IPS-20b (cell line): Measurements from ENCODE around the gene AGAP1.

Source experiments
- H3K27ac ChIP-seq: one replicate; pipeline ENCODE4 v1.5.1; 2013; ENCODE audit warnings: low read length
- H3K27me3 ChIP-seq: 2 replicates; pipeline ENCODE4 v1.6.1; 2013; ENCODE audit warnings: mild to moderate bottlenecking, low read length, inconsistent platforms; ENCODE audit not compliant: insufficient read depth
- H3K36me3 ChIP-seq: 2 replicates; pipeline ENCODE4 v1.6.1; 2013; ENCODE audit warnings: low read depth, mild to moderate bottlenecking, inconsistent platforms, low read length, moderate library complexity; ENCODE audit not compliant: insufficient read depth
- H3K4me1 ChIP-seq: 2 replicates; pipeline ENCODE4 v1.6.1; 2013; ENCODE audit warnings: mild to moderate bottlenecking, control low read depth, inconsistent platforms, low read length, moderate library complexity; ENCODE audit not compliant: insufficient read depth
- H3K4me3 ChIP-seq: 2 replicates; pipeline ENCODE4 v1.5.1; 2013; ENCODE audit warnings: mild to moderate bottlenecking, low read length, inconsistent platforms
- H3K9ac ChIP-seq: 2 replicates; pipeline ENCODE4 v1.6.1; 2013; ENCODE audit warnings: low read depth, mild to moderate bottlenecking, inconsistent platforms, low read length, moderate library complexity
- H3K9me3 ChIP-seq: 2 replicates; pipeline ENCODE4 v1.6.1; 2013; ENCODE audit warnings: mild to moderate bottlenecking, low read depth, low read length, inconsistent platforms; ENCODE audit not compliant: insufficient read depth

AGAP1 gene

DNA sequence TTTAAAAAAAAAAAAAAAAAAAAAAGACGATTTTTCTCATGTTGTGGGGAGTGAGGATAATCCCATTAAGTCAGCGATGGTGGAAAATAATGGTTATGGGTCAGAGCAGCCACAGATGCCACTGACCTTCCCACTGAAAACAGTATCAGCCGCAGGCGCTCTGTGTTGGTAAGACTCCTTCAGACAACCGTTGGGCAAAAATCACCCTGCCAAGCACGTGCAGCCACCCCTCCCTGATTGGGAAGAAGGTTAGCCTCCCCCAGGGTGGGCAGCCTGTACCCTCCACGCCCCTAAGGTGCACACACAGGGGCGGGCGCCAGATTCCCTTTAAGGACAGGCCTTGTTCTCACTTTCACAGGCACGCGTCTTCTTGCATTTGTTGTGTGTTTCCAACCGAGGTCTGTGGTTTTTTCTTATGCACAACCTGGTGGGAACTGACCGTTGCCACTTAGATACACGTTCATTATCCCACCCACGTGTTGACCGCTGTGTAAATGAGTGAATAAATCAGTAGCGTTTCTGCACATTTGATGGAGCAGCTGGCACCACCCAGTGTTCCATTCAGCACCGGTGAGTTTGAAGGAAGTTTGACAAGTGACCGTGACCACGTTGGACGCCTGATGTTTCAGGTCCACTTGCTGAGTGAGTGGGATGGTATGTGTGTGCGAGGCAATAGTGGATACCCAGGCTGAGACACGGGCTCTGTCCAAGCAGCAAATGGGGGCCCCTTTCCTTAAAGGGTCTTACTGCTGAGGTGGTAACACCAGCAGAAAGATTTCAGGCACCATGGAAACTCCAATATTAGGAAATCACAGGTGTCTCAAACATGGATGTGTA, 476.6 kb downstream of the AGAP1 start:
- H3K4me3 ChIP-seq = no peak overlapping the region
- no peak overlapping the region for H3K27ac ChIP-seq
- H3K27me3 ChIP-seq = no peaks in the 10 kb centered on the region
- H3K4me1 ChIP-seq = no peaks in the 10 kb centered on the region
- no peaks in the 10 kb centered on the region for H3K9me3 ChIP-seq
- no peak overlapping the region for H3K9ac ChIP-seq
- peaks cover 18% of the 10 kb centered on the region; the same call in 1 of the 2 replicates for H3K36me3 ChIP-seq

DNA sequence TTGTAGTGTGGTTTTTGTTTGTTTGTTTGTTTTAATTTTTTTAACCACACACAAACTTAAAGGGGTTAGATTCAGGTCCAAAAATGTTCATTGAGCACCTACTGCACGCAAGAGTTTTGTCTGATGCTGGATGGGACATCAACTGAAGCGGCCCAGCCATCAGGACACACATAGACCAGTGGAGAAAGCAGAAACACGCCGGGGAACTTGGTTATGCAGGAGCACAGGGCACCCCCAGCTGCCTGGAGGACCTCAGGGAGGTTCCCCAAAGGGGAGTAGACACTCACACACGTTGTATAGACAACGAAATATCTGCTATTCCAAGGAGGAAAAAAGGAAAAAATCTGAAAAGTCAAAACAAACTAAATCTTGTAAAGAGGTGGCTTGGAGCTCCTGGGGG, 482.7 kb downstream of the AGAP1 start:
- no peaks in the 10 kb centered on the region for H3K27me3 ChIP-seq
- H3K9me3 ChIP-seq = no peaks in the 10 kb centered on the region
- no peaks in the 10 kb centered on the region for H3K4me1 ChIP-seq

DNA sequence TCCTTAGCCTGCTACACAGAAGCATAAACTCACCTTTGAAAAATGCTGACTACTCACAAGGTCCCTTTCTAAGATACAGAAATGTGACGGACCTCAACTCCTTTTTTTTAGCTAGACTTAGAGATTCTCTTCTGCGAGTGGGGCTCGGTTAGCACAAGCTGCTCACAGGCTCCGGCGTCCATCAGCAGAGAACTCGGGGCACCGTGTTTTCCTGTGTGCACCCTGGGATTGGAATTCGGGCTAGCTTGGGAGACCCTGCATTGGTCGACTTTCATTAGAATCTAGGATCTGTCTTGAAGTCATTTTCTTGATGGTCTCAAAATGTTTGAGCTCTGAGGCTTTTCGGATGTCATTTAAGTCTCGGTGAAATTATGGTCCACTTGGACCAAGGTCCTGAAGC, 483.1 kb downstream of the AGAP1 start:
- peaks cover 9% of the 10 kb centered on the region; the same call in 1 of the 2 replicates for H3K36me3 ChIP-seq
- no peak overlapping the region for H3K9ac ChIP-seq
- H3K27ac ChIP-seq = no peak overlapping the region
- H3K9me3 ChIP-seq = no peaks in the 10 kb centered on the region
- H3K4me3 ChIP-seq = no peak overlapping the region
- no peaks in the 10 kb centered on the region for H3K27me3 ChIP-seq
- no peaks in the 10 kb centered on the region; the same call in 1 of the 2 replicates for H3K4me1 ChIP-seq

More for the DNA sequence above, 482.7 kb downstream of the AGAP1 start:
- Histone ChIP-seq H3K36me3 (peaks cover 9% of the 10 kb centered on the region; the same call in 1 of the 2 replicates), H3K4me3 (no peak overlapping the region), H3K27ac (no peak overlapping the region), H3K9ac (no peak overlapping the region)

DNA sequence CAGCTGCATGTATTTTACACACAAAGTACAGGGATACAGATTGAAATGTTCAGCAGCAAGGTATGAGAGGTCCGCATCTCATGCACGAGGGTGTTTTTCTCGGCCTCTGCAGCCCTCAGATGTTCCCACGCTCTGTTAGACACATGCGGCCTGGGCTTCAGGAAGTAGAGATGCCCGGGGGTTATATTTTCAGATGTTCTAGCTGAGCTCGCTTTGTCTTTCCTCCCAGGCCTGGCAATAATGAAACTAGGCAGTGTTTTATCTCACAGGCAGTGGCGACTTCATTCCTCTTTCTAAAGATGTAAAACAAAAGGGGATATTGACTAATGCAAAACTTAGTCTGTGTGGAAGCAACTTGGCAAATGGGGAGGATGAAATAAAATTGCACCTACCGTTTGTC, 483.6 kb downstream of the AGAP1 start:
- Histone ChIP-seq H3K27me3 (no peaks in the 10 kb centered on the region), H3K4me3 (no peak overlapping the region), H3K9ac (no peak overlapping the region), H3K9me3 (no peaks in the 10 kb centered on the region), H3K27ac (no peak overlapping the region), H3K4me1 (no peaks in the 10 kb centered on the region; the same call in 1 of the 2 replicates), H3K36me3 (peaks cover 9% of the 10 kb centered on the region; the same call in 1 of the 2 replicates)

DNA sequence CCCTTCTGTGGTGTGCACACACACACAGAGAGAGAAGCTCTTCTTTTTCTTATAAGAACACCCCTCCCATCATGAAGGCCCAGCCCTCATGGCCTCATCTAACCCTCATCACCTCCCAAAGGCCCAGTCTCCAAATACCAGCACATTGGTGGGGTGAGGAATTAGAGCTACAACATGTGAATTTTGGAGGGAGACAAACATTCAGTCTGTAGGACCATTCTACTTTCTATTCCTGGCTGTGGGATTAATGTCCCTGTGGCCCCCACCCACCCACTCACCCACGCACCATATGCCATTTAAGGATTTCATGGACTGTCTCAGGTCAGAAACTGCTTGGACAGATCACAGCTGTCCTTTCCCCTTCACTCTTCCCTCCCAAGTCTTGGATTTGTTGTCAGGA, 484.2 kb downstream of the AGAP1 start:
- Histone ChIP-seq H3K27ac (no peak overlapping the region), H3K9me3 (no peaks in the 10 kb centered on the region), H3K36me3 (peaks cover 9% of the 10 kb centered on the region; the same call in 1 of the 2 replicates), H3K4me1 (no peaks in the 10 kb centered on the region; the same call in 1 of the 2 replicates), H3K9ac (no peak overlapping the region), H3K27me3 (no peaks in the 10 kb centered on the region), H3K4me3 (no peak overlapping the region)

DNA sequence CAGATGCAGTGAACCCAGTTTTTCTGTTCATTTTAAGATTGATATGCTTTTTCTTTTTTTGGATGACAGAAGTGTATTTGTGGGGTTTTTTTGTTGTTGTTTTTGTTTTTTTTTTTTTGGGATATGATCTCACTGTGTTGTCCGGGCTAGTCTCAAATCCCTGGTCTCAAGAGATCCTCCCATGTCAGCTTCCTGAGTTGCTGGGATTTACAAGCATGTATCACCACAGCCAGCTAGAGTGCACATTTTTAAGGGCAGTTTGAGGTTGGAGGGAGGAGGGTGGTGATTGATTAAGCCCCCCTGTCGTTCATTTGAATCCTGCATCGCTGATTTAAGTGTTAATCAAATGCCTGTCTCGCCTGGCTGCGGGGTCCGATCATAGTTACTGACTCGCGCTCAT, 485.2 kb downstream of the AGAP1 start:
- H3K27me3 ChIP-seq = no peaks in the 10 kb centered on the region
- H3K9me3 ChIP-seq = no peaks in the 10 kb centered on the region
- peaks cover 9% of the 10 kb centered on the region; the same call in 1 of the 2 replicates for H3K36me3 ChIP-seq
- H3K9ac ChIP-seq = no peak overlapping the region
- H3K27ac ChIP-seq = no peak overlapping the region
- H3K4me1 ChIP-seq = no peaks in the 10 kb centered on the region; the same call in 1 of the 2 replicates
- H3K4me3 ChIP-seq = no peak overlapping the region

DNA sequence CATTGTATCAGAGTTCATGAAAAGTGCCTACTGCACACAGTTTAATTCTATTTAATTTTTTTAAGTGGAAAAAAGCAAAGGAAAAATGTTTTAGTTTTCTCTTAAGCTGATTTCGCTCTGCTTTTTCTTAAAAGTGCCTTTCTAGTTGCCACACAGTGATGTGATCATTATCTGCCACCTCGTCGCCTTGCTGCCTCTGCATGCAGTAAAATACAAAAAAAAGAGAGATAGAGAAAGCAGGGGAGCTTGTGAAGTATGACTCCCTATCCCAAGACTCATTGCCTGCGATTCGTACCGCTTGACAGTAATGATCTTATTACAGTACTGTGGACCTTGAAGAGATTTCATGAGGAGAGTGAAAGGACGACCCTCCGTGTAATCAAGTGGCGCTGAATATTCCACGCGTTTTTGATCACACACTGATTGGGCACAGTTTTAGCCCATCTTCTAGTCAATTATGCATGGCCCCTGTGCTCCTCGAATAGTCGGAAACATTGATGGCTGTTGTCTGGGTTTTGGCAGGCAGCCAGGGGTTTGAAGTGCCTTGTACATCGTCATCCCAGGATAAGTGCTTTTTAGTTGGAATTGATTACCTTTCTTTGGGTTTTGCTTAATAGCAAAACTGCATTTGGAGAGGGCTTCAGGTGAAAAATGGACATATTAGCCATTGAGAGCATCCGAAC, 486.1 kb downstream of the AGAP1 start:
- H3K9ac ChIP-seq = no peak overlapping the region
- H3K27me3 ChIP-seq = no peaks in the 10 kb centered on the region
- H3K27ac ChIP-seq = no peak overlapping the region
- H3K36me3 ChIP-seq = peaks cover 9% of the 10 kb centered on the region; the same call in 1 of the 2 replicates
- H3K4me1 ChIP-seq = no peaks in the 10 kb centered on the region; the same call in 1 of the 2 replicates
- H3K9me3 ChIP-seq = no peaks in the 10 kb centered on the region
- H3K4me3 ChIP-seq = no peak overlapping the region

DNA sequence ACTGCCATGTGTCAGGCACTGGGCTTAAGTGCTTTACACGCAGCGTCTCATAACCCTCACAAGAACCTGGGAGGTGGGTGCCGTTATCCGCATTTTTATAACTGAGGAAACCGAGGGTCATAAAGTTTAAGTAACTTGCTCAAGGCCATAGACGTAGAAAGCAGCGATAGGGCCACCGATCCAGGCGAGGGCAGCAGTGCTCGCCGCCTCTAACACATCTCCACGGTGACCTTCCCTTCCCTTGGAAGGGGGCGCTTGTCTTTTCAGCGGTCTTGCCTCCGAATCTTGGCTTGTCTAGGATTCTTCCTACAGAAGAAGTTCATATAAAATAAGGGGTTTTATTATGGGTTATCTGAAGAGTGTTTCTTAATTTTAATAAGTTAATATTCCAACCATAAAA, 487.8 kb downstream of the AGAP1 start:
- Histone ChIP-seq H3K27me3 (no peaks in the 10 kb centered on the region), H3K9ac (no peak overlapping the region), H3K27ac (no peak overlapping the region), H3K9me3 (no peaks in the 10 kb centered on the region), H3K4me3 (no peak overlapping the region), H3K36me3 (peaks cover 2% of the 10 kb centered on the region; the same call in 1 of the 2 replicates), H3K4me1 (no peaks in the 10 kb centered on the region; the same call in 1 of the 2 replicates)

DNA sequence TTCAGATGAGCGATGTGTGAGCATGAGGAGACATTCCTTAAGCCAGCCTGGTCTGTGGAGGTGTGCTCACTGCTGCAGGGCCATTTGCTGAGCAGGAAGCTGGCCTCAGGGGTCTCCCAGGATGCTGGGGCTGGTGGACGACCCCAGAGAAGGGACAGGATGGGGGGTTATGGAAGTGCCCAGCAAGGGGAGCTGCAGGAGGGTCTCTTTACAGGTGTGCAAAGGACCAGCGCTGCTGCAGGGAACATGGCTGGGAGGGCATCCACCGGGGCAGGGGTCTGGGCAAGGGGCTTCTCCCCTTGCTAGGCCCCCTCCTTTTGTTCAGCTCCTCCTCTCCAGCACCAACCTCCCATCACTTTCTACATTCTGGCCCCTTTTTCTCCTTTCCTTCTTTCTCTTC, 489.2 kb downstream of the AGAP1 start:
- Histone ChIP-seq H3K4me1 (no peaks in the 10 kb centered on the region; the same call in 1 of the 2 replicates), H3K4me3 (no peak overlapping the region), H3K27ac (no peak overlapping the region), H3K36me3 (no peaks in the 10 kb centered on the region), H3K9me3 (no peaks in the 10 kb centered on the region), H3K9ac (no peak overlapping the region), H3K27me3 (no peaks in the 10 kb centered on the region)

DNA sequence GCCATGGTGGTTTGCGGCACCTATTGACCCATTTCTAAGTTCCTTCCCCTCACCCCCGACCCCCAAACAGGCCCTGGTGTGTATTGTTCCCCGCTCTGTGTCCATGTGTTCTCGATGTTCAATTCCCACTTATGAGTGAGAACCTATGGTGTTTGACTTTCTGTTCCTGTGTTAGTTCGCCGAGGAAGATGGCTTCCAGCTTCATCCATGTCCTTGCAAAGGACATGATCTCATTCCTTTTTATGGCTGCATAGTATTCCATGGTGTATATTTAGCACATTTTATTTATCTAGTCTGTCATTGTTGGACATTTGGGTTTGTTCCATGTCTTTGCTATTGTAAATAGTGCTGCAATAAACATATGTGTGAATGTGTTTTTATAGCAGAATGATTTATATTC, 490.7 kb downstream of the AGAP1 start:
- no peak overlapping the region for H3K4me3 ChIP-seq
- H3K4me1 ChIP-seq = peaks cover 9% of the 10 kb centered on the region; the same call in 1 of the 2 replicates
- no peaks in the 10 kb centered on the region for H3K36me3 ChIP-seq

DNA sequence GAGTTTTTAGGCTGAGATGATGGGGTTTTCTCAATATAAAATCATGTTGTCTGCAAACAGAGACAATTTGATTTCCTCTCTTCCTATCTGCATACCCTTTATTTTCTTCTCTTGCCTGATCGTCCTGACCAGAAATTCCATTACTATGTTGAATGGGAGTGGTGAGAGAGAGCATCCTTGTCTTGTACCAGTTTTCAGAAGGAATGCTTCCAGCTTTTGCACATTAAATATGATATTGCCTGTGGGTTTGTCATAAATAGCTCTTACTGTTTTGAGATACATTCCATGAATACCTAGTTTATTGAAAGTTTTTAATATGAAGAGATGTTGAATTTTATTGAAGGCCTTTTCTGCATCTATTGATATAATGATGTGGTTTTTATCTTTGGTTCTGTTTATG, 492.5 kb downstream of the AGAP1 start:
- no peak overlapping the region for H3K9ac ChIP-seq
- no peaks in the 10 kb centered on the region for H3K27me3 ChIP-seq
- peaks cover 11% of the 10 kb centered on the region; the same call in 1 of the 2 replicates for H3K4me1 ChIP-seq
- no peaks in the 10 kb centered on the region for H3K36me3 ChIP-seq
- no peaks in the 10 kb centered on the region for H3K9me3 ChIP-seq
- H3K27ac ChIP-seq = no peak overlapping the region
- no peak overlapping the region for H3K4me3 ChIP-seq

More for the DNA sequence above, 490.7 kb downstream of the AGAP1 start:
- no peak overlapping the region for H3K9ac ChIP-seq
- no peaks in the 10 kb centered on the region for H3K27me3 ChIP-seq
- no peaks in the 10 kb centered on the region for H3K9me3 ChIP-seq
- no peak overlapping the region for H3K27ac ChIP-seq
